Measurements from ENCODE around the gene PRKAG3. TPM values are rescaled to one million over a fixed set of nuclear protein-coding genes. Genes with fewer than 3 reads are reported as not detected.

Gene PRKAG3
- total RNA-seq, 1 experiment from 2014 or later, result not detected

GRCh38 chr2:218871345-218872302, 40.0 kb upstream of the PRKAG3 start:
- Histone ChIP-seq H3K27me3 (ENCODE audit: control insufficient read depth, insufficient read depth, low read length) (peaks cover 99% of the 10 kb centered on the region), H3K36me3 (replicated peaks; ENCODE audit: control insufficient read depth, insufficient read depth, low read length) (no peaks in the 10 kb centered on the region), H3K4me3 (ENCODE audit: insufficient read depth, low read depth, low read length) (no peak overlapping the region)
- DNase-seq, result peak; percentile 71

GRCh38 chr2:218870984-218871344, 39.4 kb upstream of the PRKAG3 start:
- DNase-seq, result peak; percentile 71
- H3K4me3 ChIP-seq (ENCODE audit: insufficient read depth, low read depth, low read length), result no peak overlapping the region

GRCh38 chr2:218869064-218869463, 37.5 kb upstream of the PRKAG3 start:
- H3K27me3 ChIP-seq (ENCODE audit: control insufficient read depth, insufficient read depth, low read length), result peaks cover 87% of the 10 kb centered on the region
- H3K4me3 ChIP-seq (ENCODE audit: insufficient read depth, low read depth, low read length), result no peak overlapping the region
- no peaks in the 10 kb centered on the region for H3K36me3 ChIP-seq (replicated peaks; ENCODE audit: control insufficient read depth, insufficient read depth, low read length)
- DNase-seq, result no peak

More at GRCh38 chr2:218870984-218871344, 39.4 kb upstream of the PRKAG3 start:
- Histone ChIP-seq H3K27me3 (ENCODE audit: control insufficient read depth, insufficient read depth, low read length) (peaks cover 98% of the 10 kb centered on the region), H3K36me3 (replicated peaks; ENCODE audit: control insufficient read depth, insufficient read depth, low read length) (no peaks in the 10 kb centered on the region)

- Histone ChIP-seq H3K4me3 (ENCODE audit: insufficient read depth, low read depth, low read length) (no peak overlapping the region), H3K27me3 (ENCODE audit: control insufficient read depth, insufficient read depth, low read length) (peaks cover 86% of the 10 kb centered on the region), H3K36me3 (replicated peaks; ENCODE audit: control insufficient read depth, insufficient read depth, low read length) (no peaks in the 10 kb centered on the region)
- no peak for DNase-seq
Observed at GRCh38 chr2:218867900-218868299, 36.3 kb upstream of the PRKAG3 start.

- DNase-seq, result no peak
- Histone ChIP-seq H3K27me3 (ENCODE audit: control insufficient read depth, insufficient read depth, low read length) (peaks cover 86% of the 10 kb centered on the region), H3K4me3 (ENCODE audit: insufficient read depth, low read depth, low read length) (no peak overlapping the region), H3K36me3 (replicated peaks; ENCODE audit: control insufficient read depth, insufficient read depth, low read length) (no peaks in the 10 kb centered on the region)
Observed at GRCh38 chr2:218865999-218866398, 34.4 kb upstream of the PRKAG3 start.

- Histone ChIP-seq H3K36me3 (replicated peaks; ENCODE audit: control insufficient read depth, insufficient read depth, low read length) (no peaks in the 10 kb centered on the region), H3K4me3 (ENCODE audit: insufficient read depth, low read depth, low read length) (no peak overlapping the region), H3K27me3 (ENCODE audit: control insufficient read depth, insufficient read depth, low read length) (peaks cover 84% of the 10 kb centered on the region)
- DNase-seq, result no peak
Observed at GRCh38 chr2:218865396-218865795, 33.8 kb upstream of the PRKAG3 start.

GRCh38 chr2:218863021-218863520, 31.5 kb upstream of the PRKAG3 start:
- Histone ChIP-seq H3K27me3 (ENCODE audit: control insufficient read depth, insufficient read depth, low read length) (peaks cover 82% of the 10 kb centered on the region), H3K36me3 (replicated peaks; ENCODE audit: control insufficient read depth, insufficient read depth, low read length) (no peaks in the 10 kb centered on the region), H3K4me3 (ENCODE audit: insufficient read depth, low read depth, low read length) (no peak overlapping the region)
- peak; percentile 6 for DNase-seq

GRCh38 chr2:218861645-218862318, 30.2 kb upstream of the PRKAG3 start:
- peaks cover 83% of the 10 kb centered on the region for H3K27me3 ChIP-seq (ENCODE audit: control insufficient read depth, insufficient read depth, low read length)
- DNase-seq, result peak; percentile 27
- no peaks in the 10 kb centered on the region for H3K36me3 ChIP-seq (replicated peaks; ENCODE audit: control insufficient read depth, insufficient read depth, low read length)

GRCh38 chr2:218860950-218861381, 29.4 kb upstream of the PRKAG3 start:
- no peak overlapping the region for H3K4me3 ChIP-seq (ENCODE audit: insufficient read depth, low read depth, low read length)
- no peaks in the 10 kb centered on the region for H3K36me3 ChIP-seq (replicated peaks; ENCODE audit: control insufficient read depth, insufficient read depth, low read length)
- peak; percentile 97 for DNase-seq
- H3K27me3 ChIP-seq (ENCODE audit: control insufficient read depth, insufficient read depth, low read length), result peaks cover 84% of the 10 kb centered on the region

More at GRCh38 chr2:218861645-218862318, 30.2 kb upstream of the PRKAG3 start:
- no peak overlapping the region for H3K4me3 ChIP-seq (ENCODE audit: insufficient read depth, low read depth, low read length)

GRCh38 chr2:218859988-218860831, 28.6 kb upstream of the PRKAG3 start:
- Histone ChIP-seq H3K4me3 (ENCODE audit: insufficient read depth, low read depth, low read length) (peak overlapping the region; percentile 14), H3K36me3 (replicated peaks; ENCODE audit: control insufficient read depth, insufficient read depth, low read length) (no peaks in the 10 kb centered on the region), H3K27me3 (ENCODE audit: control insufficient read depth, insufficient read depth, low read length) (peaks cover 88% of the 10 kb centered on the region)
- peak; percentile 61 for DNase-seq

- peak; percentile 86 for DNase-seq
- peaks cover 89% of the 10 kb centered on the region for H3K27me3 ChIP-seq (ENCODE audit: control insufficient read depth, insufficient read depth, low read length)
- H3K36me3 ChIP-seq (replicated peaks; ENCODE audit: control insufficient read depth, insufficient read depth, low read length), result no peaks in the 10 kb centered on the region
- peak within 1 kb of the TSS; percentile 14 for H3K4me3 ChIP-seq (ENCODE audit: insufficient read depth, low read depth, low read length)
Observed at GRCh38 chr2:218859556-218859987, 28.0 kb upstream of the PRKAG3 start, which contains the start of gene WNT6. Gene WNT6, plus strand, starts transcription at chr2:218859805. Its CDS starts 233 bp downstream, at chr2:218860038.

- Histone ChIP-seq H3K4me3 (ENCODE audit: insufficient read depth, low read depth, low read length) (peak overlapping the region; percentile 7; the same call in 1 of the 2 replicates), H3K27me3 (ENCODE audit: control insufficient read depth, insufficient read depth, low read length) (peaks cover 94% of the 10 kb centered on the region), H3K36me3 (replicated peaks; ENCODE audit: control insufficient read depth, insufficient read depth, low read length) (no peaks in the 10 kb centered on the region)
- peak; percentile 74 for DNase-seq
Observed at GRCh38 chr2:218858671-218859555, 27.3 kb upstream of the PRKAG3 start.

- DNase-seq, result peak; percentile 33
Observed at GRCh38 chr2:218858138-218858445, 26.5 kb upstream of the PRKAG3 start.

More at GRCh38 chr2:218858138-218858445, 26.5 kb upstream of the PRKAG3 start:
- no peak overlapping the region for H3K4me3 ChIP-seq (ENCODE audit: insufficient read depth, low read depth, low read length)
- H3K27me3 ChIP-seq (ENCODE audit: control insufficient read depth, insufficient read depth, low read length), result peaks cover 95% of the 10 kb centered on the region
- H3K36me3 ChIP-seq (replicated peaks; ENCODE audit: control insufficient read depth, insufficient read depth, low read length), result no peaks in the 10 kb centered on the region
